ENCODE data around the gene FAHD1. TPM values are rescaled to one million over a fixed set of nuclear protein-coding genes. Genes with fewer than 3 reads are reported as not detected.

FAHD1 gene
- total RNA-seq, 4 donors from 2014 or later, result 34.3 to 52.3 (median 46.9) TPM

DNA sequence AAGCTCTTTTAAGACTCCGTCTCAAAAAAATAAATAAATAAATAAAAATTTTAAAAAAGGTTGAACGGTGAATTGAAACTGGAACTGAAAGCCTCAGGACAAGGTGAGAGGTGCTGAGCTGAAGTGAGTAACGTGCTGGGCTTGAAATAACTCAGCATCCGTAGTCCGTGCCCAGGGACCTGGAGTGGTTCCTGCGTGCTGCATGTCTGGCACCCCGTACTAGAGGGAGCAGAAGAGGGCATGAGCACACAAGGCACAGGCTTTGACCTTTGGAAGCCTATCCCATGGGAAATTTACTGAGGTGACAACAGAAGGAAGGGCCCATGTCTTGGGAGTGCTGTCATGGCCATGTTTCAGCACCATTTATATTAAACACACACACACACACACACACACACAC, 49.5 kb downstream of the FAHD1 start:
- 79 to 82% methylated on average over 7 of the region's 7 CpGs for WGBS, 2 donors
- DNase-seq, result no peak
- intact Hi-C loops (cut with DNase I), result no loop called here
- Histone ChIP-seq H3K36me3 (no peaks in the 10 kb centered on the region), H3K9me3 (no peaks in the 10 kb centered on the region), H3K4me3 (no peak overlapping the region), H3K4me1 (peaks cover 0 to 17% (median 3%) of the 10 kb centered on the region in 3 donors), H3K27me3 (peaks cover 0 to 87% (median 3%) of the 10 kb centered on the region in 4 donors), H3K27ac (no peak overlapping the region)
- TF ChIP-seq POLR2A (IDR thresholded peaks at IDR 0.05), result no peak
- TF ChIP-seq, protein P1, sequence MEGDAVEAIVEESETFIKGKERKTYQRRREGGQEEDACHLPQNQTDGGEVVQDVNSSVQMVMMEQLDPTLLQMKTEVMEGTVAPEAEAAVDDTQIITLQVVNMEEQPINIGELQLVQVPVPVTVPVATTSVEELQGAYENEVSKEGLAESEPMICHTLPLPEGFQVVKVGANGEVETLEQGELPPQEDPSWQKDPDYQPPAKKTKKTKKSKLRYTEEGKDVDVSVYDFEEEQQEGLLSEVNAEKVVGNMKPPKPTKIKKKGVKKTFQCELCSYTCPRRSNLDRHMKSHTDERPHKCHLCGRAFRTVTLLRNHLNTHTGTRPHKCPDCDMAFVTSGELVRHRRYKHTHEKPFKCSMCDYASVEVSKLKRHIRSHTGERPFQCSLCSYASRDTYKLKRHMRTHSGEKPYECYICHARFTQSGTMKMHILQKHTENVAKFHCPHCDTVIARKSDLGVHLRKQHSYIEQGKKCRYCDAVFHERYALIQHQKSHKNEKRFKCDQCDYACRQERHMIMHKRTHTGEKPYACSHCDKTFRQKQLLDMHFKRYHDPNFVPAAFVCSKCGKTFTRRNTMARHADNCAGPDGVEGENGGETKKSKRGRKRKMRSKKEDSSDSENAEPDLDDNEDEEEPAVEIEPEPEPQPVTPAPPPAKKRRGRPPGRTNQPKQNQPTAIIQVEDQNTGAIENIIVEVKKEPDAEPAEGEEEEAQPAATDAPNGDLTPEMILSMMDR (IDR thresholded peaks at IDR 0.05), result no peak

DNA sequence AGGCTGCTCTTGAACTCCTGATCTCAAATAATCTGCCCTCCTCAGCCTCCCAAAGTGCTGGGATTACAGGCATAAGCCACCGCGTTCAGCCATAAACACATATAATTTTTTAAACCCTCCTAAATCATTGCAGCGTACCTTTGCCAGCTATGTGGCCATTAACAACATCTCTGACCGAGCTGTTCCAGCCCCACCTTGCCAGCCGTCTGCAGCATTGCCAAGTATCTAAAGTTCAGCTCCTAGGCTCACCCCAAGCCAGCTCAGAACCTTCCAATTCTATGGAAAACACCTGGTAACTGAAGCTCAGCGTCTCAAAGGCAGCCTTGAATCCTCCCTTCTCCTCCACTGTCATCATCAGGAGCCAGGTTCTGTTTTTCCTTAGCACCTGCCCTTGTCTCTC, 50.1 kb downstream of the FAHD1 start:
- TF ChIP-seq, protein P1 (IDR thresholded peaks at IDR 0.05), result no peak
- TF ChIP-seq POLR2A (IDR thresholded peaks at IDR 0.05), result no peak
- no peak for DNase-seq
- WGBS, 2 donors, result 37 to 56% methylated on average over 6 of the region's 6 CpGs
- Histone ChIP-seq H3K4me1 (peaks cover 0 to 12% (median 0%) of the 10 kb centered on the region in 3 donors), H3K4me3 (no peak overlapping the region), H3K27me3 (peaks cover 0 to 89% (median 3%) of the 10 kb centered on the region in 4 donors), H3K36me3 (no peaks in the 10 kb centered on the region), H3K27ac (no peak overlapping the region), H3K9me3 (no peaks in the 10 kb centered on the region)
- intact Hi-C loops (cut with DNase I), result no loop called here

DNA sequence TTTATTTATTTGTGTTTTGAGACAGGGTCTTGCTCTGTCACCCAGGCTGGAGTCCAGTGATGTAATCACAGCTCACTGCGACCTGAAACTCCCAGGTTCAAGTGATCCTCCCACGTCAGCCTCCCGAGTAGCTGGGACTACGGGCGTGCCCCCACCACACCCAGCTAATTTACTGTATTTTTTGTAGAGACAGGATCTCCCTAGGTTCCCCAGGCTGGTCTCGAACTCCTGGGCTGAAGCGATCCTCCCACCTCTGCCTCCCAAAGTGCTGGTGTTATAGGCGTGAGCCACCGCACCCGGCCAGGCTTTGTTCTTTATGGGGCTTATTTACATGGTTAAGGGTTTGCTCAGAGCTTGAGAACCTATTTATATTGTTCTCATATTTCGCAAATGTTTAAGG, 50.8 kb downstream of the FAHD1 start:
- 43 to 65% methylated on average over 10 to 11 of the region's 11 CpGs for WGBS, 2 donors
- no peak for TF ChIP-seq POLR2A (IDR thresholded peaks at IDR 0.05)
- TF ChIP-seq, protein P1 (IDR thresholded peaks at IDR 0.05), result no peak
- intact Hi-C loops (cut with DNase I), result no loop called here
- Histone ChIP-seq H3K36me3 (no peaks in the 10 kb centered on the region), H3K27me3 (peaks cover 0 to 87% (median 0%) of the 10 kb centered on the region in 4 donors), H3K9me3 (no peaks in the 10 kb centered on the region), H3K4me1 (peaks cover 0 to 5% (median 0%) of the 10 kb centered on the region in 3 donors), H3K27ac (no peak overlapping the region), H3K4me3 (no peak overlapping the region)
- DNase-seq, result no peak

DNA sequence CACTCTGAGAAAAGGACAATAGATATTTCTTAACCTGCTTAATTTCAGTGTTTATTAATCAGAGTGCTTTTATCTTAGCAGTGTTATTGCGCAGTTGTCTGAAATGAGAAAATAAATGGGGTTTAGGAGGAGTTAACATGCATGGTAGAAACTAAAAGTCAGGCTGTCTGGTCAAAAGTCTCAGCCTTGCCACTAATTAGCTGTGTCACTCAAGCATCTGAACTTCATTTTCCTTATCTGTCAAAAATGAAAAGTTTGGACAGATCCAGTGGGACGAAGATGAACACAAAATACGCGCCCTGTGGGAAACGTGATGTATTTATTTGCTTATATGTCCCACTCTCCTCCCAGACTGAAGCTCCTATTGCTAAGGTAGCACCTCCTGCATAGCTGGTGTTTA, 51.2 kb downstream of the FAHD1 start:
- Histone ChIP-seq H3K4me1 (peaks cover 0 to 5% (median 0%) of the 10 kb centered on the region in 3 donors), H3K4me3 (no peak overlapping the region), H3K9me3 (no peaks in the 10 kb centered on the region), H3K36me3 (no peaks in the 10 kb centered on the region), H3K27ac (no peak overlapping the region), H3K27me3 (peaks cover 0 to 87% (median 0%) of the 10 kb centered on the region in 4 donors)
- no peak for DNase-seq
- intact Hi-C loops (cut with DNase I), result no loop called here
- TF ChIP-seq POLR2A (IDR thresholded peaks at IDR 0.05), result no peak
- TF ChIP-seq, protein P1 (IDR thresholded peaks at IDR 0.05), result no peak
- WGBS, 2 donors, result 70 to 76% methylated on average over 5 of the region's 5 CpGs

Other genes with a start within 250 kb of the FAHD1 start
- gene IFT140, start 215.1 kb upstream of the FAHD1 start, total RNA-seq, result 10 to 100 TPM in 1 of 4 donors, 1 to 10 TPM in 3; 3.7 to 12.0 (median 6.8) TPM
- gene CRAMP1, start 214.8 kb upstream of the FAHD1 start, total RNA-seq, result 1 to 10 TPM; 5.2 to 9.9 (median 8.0) TPM
- gene JPT2, start 148.9 kb upstream of the FAHD1 start, total RNA-seq, result 10 to 100 TPM; 45.6 to 68.0 (median 48.6) TPM
- 10 to 100 TPM in 3 of 4 donors, 1 to 10 TPM in 1; 8.6 to 37.6 (median 24.7) TPM for gene MAPK8IP3, start 121.0 kb upstream of the FAHD1 start, total RNA-seq
- gene NME3, start 55.7 kb upstream of the FAHD1 start, total RNA-seq, result 10 to 100 TPM; 30.2 to 57.1 (median 53.6) TPM
- gene EME2, start 54.4 kb upstream of the FAHD1 start, total RNA-seq, result 10 to 100 TPM in 2 of 4 donors, 1 to 10 TPM in 2; 8.8 to 14.4 (median 10.1) TPM
- gene MRPS34, start 54.1 kb upstream of the FAHD1 start, total RNA-seq, result 100 to 1,000 TPM in 3 of 4 donors, 10 to 100 TPM in 1; 89.5 to 158 (median 114) TPM
- 10 to 100 TPM; 27.8 to 84.5 (median 45.1) TPM for gene SPSB3, start 44.6 kb upstream of the FAHD1 start, total RNA-seq
- gene NUBP2, start 44.2 kb upstream of the FAHD1 start, total RNA-seq, result 10 to 100 TPM; 71.4 to 91.5 (median 79.5) TPM
- gene IGFALS, start 33.5 kb upstream of the FAHD1 start, total RNA-seq, result not detected
- 10 to 100 TPM; 30.6 to 56.5 (median 43.4) TPM for gene HAGH, start 381 bp upstream of the FAHD1 start, total RNA-seq
- under 1 TPM in 1 of 4 donors, not detected in 3; 0.76 TPM for gene MEIOB, start 45.0 kb downstream of the FAHD1 start, total RNA-seq
- gene HS3ST6, start 91.2 kb downstream of the FAHD1 start, total RNA-seq, result 1 to 10 TPM; 1.6 to 9.9 (median 6.3) TPM
- gene MSRB1, start 116.0 kb downstream of the FAHD1 start, total RNA-seq, result 10 to 100 TPM; 20.1 to 36.4 (median 21.0) TPM
- gene RPL3L, start 127.5 kb downstream of the FAHD1 start, total RNA-seq, result not detected
- 100 to 1,000 TPM; 172 to 215 (median 189) TPM for gene NDUFB10, start 132.3 kb downstream of the FAHD1 start, total RNA-seq
- gene RPS2, start 137.6 kb downstream of the FAHD1 start, total RNA-seq, result 1,000 to 10,000 TPM; 1,980 to 2,837 (median 2,292) TPM
- not detected for gene RNF151, start 139.7 kb downstream of the FAHD1 start, total RNA-seq
- 10 to 100 TPM; 32.7 to 48.2 (median 36.7) TPM for gene TBL3, start 144.8 kb downstream of the FAHD1 start, total RNA-seq
- gene NOXO1, start 154.3 kb downstream of the FAHD1 start, total RNA-seq, result 1 to 10 TPM in 2 of 4 donors, under 1 TPM in 2; 0.38 to 4.2 (median 1.8) TPM
- gene GFER, start 157.0 kb downstream of the FAHD1 start, total RNA-seq, result 10 to 100 TPM in 2 of 4 donors, 1 to 10 TPM in 2; 5.6 to 30.4 (median 13.6) TPM
- gene SYNGR3, start 162.8 kb downstream of the FAHD1 start, total RNA-seq, result 1 to 10 TPM in 2 of 4 donors, under 1 TPM in 1, not detected in 1; 0.38 to 1.0 (median 1.0) TPM
- 10 to 100 TPM; 31.3 to 56.1 (median 40.9) TPM for gene ZNF598, start 182.6 kb downstream of the FAHD1 start, total RNA-seq
- under 1 TPM in 1 of 4 donors, not detected in 3; 0.48 TPM for gene NPW, start 192.6 kb downstream of the FAHD1 start, total RNA-seq
- 10 to 100 TPM; 11.6 to 31.7 (median 16.5) TPM for gene NHERF2, start 199.7 kb downstream of the FAHD1 start, total RNA-seq
- 10 to 100 TPM in 2 of 4 donors, 1 to 10 TPM in 2; 7.8 to 26.0 (median 10.0) TPM for gene NTHL1, start 220.6 kb downstream of the FAHD1 start, total RNA-seq
- gene TSC2, start 220.8 kb downstream of the FAHD1 start, total RNA-seq, result 10 to 100 TPM; 22.8 to 79.7 (median 41.2) TPM